Activated CD4-positive, alpha-beta memory T cell treated with anti-CD3 and anti-CD28 coated beads for 36 hours (primary cell): ENCODE results near the gene OVOL3. TPM values are rescaled to one million over a fixed set of nuclear protein-coding genes. Genes with fewer than 3 reads are reported as not detected.

Experiments
- CTCF ChIA-PET: fragments of 350-600 bp; sonication (Branson Sonifier 250); formaldehyde crosslinking; loops from one replicate; lab custom pipeline; 2021; ENCODE audit warnings: antibody characterized with exemption, inconsistent platforms; lab: Charles Lee
- POLR2A ChIA-PET: fragments of 350-600 bp; sonication (Branson Sonifier 250); formaldehyde crosslinking; loops from one replicate; lab custom pipeline; 2021; ENCODE audit warnings: antibody characterized with exemption; lab: Charles Lee
- DNase-seq: peaks from one replicate; pipeline ENCODE4 v3.0.0-alpha.2; 2020
- H3K27ac Mint-ChIP-seq: one replicate; pipeline ENCODE4 v1.8.0; 2021; ENCODE audit warnings: mixed read lengths
- H3K27me3 Mint-ChIP-seq: one replicate; pipeline ENCODE4 v1.8.0; 2021; ENCODE audit warnings: mixed read lengths
- H3K36me3 Mint-ChIP-seq: one replicate; pipeline ENCODE4 v1.8.0; 2021; ENCODE audit warnings: mixed read lengths
- H3K4me1 Mint-ChIP-seq: one replicate; pipeline ENCODE4 v1.8.0; 2021; ENCODE audit warnings: low read depth, mixed read lengths
- H3K4me3 Mint-ChIP-seq: one replicate; pipeline ENCODE4 v1.8.0; 2021; ENCODE audit warnings: mild to moderate bottlenecking, mixed read lengths
- H3K9me3 Mint-ChIP-seq: one replicate; pipeline ENCODE4 v1.8.0; 2021; ENCODE audit warnings: mixed read lengths
- intact Hi-C: fragments of 100-400 bp; cut with micrococcal nuclease; formaldehyde crosslinking; loops from one replicate; pipeline ENCODE4 v1.15.1; 2023
- total RNA-seq, 2 experiments: library from RNA; stranded (reverse); gene quantifications; one replicate each; pipeline ENCODE4 v1.2.3, GENCODE V29; 2021

OVOL3 gene
- total RNA-seq, 2 experiments from 2014 or later: not detected

DNA sequence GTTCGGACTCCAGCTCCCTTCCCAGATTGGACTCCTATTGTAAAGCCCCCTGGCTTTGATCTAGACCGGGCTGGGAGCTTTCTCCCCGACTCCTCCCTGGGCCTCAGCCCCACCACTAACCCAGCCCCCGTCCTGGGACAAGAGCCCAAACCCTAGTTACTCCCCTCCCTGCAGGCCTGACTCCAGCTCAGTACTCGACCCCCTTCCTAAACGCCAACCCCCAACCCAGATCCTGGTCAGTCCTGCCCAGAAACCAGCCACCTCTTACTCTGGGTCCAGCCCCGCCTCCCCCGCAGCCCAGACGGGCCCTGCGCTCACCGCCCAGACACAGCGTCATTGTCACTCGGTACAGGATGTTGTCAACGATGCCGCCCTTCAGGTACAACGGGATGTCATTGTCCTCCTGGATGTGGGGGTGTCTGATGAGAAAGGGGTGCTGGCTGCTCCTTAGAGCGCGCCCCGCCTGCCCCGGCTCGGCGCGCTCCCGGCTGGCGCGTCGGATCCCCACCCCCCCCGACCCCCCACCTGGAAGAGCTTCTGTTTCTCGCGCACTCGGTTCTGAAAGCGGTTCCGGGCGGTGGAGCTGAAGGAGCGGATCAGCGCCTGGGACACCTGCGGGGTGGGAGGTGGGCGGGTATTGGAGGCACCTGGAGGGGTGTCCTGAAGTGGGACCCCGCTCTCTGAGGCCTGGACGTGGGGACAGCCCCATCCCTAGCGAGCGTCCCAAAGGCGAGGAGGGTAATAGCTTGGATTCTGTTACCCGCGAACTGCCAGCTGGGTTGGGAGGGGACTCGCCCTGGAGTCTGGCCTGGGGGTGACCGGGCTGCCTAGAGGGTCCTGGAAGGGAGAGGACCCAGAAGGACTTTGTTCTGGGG lies 40.4 kb downstream of the OVOL3 start:
- Mint-ChIP-seq H3K4me1 (peaks cover 6% of the 10 kb centered on the region), H3K27me3 (no peaks in the 10 kb centered on the region), H3K27ac (no peak overlapping the region), H3K4me3 (no peak overlapping the region), H3K9me3 (no peaks in the 10 kb centered on the region), H3K36me3 (peaks cover 27% of the 10 kb centered on the region)
- DNase-seq: no peak
- ChIA-PET CTCF (no interaction called here), POLR2A (no interaction called here)
- intact Hi-C loops: no loop called here

DNA sequence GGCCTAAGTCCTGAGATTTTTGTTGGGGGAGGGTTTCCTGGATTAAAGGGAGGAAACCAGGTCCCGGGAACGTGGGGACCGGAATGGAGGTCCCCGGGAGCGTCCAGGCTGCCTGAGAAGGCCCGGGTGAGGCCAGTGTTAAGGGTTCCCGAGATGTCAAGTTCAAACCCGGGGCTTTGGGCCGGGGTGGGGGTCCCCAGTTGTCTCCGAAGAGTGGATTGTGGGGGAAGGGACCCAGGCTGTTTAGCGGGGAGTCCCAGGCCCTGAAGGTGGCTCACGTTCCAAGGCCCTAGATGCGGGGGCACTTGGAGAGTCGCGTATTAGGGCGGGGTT lies 41.0 kb downstream of the OVOL3 start:
- Mint-ChIP-seq H3K9me3 (no peaks in the 10 kb centered on the region), H3K27me3 (no peaks in the 10 kb centered on the region), H3K27ac (no peak overlapping the region), H3K36me3 (peaks cover 23% of the 10 kb centered on the region), H3K4me3 (no peak overlapping the region), H3K4me1 (peaks cover 6% of the 10 kb centered on the region)
- intact Hi-C loops: no loop called here
- ChIA-PET POLR2A (no interaction called here), CTCF (no interaction called here)
- no peak for DNase-seq

DNA sequence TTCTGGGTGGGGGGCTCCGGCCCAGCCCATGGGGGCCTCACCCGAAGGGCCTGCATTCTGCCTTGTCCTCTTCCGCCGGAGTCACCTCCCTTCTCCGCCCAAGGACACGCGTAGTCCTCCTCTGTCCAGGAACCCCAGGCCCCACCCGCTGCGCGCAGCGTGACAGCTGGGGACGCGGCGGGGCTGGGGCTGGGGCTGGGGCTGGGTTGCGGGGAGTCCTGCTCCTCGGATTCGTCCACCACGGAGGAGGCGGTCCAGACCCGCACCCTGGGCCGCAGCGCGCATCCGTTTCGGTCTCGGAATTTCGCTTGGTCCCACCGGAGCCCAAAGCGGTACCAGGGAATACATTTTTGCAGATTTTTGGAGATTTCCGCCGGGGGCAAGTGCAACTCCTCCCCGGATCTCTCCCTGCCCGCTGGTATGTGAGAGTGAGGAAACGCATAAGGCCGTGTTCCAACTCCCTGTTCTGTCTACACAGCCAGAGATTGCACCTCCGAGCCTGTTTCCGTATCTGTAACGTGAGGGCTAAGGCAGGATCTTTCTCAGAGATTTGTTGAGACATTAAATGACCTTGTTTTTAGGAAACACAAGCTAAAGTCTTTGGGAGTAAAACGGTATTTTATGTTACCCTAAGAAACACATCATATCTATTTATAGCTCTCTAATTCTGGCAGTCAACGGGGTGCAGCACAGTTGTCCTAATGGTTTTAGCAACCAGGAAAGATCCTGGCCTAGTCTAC lies 41.6 kb downstream of the OVOL3 start, which contains the start of gene COX7A1:
TSS of gene COX7A1 (minus strand) at position 96 of the 740 bp plus-strand sequence. CDS start at position 56, 40 bp downstream.
- CTCF ChIA-PET: interaction anchor here (2.3 kb wide), 1 partner anchor 25 kb away, joined by 9 read pairs; no protein-coding TSS in a partner anchor
- no peaks in the 10 kb centered on the region for H3K27me3 Mint-ChIP-seq
- peaks cover 6% of the 10 kb centered on the region for H3K4me1 Mint-ChIP-seq
- no peak for DNase-seq
- H3K4me3 Mint-ChIP-seq: no peak within 1 kb of the TSS
- H3K27ac Mint-ChIP-seq: no peak within 1 kb of the TSS
- intact Hi-C loops: no loop called here
- H3K9me3 Mint-ChIP-seq: no peaks in the 10 kb centered on the region
- POLR2A ChIA-PET: interaction anchor here (0.6 kb wide), 1 partner anchor 20 kb away, joined by 3 read pairs; no protein-coding TSS in a partner anchor
- H3K36me3 Mint-ChIP-seq: peaks cover 20% of the 10 kb centered on the region

DNA sequence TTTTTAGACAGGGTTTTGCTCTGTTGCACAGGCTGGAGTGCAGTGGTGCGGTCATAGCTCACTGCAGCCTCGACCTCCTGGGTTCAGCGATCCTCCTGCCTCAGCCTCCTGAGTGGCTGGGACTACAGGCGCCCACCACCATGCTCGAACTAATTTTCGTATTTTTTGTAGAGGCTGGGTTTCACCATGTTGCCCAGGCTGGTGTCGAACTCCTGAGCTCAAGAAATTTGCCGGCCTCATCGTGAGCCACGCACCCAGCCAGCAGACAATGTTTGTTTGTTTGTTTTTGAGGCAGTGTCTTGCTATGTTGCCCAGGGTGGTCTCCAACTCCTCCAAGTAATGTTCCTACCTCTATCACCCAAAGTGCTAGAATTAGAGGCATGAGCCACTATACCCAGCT lies 42.2 kb downstream of the OVOL3 start:
- H3K4me3 Mint-ChIP-seq: no peak overlapping the region
- intact Hi-C loops: no loop called here
- no peak overlapping the region for H3K27ac Mint-ChIP-seq
- ChIA-PET CTCF (interaction anchor here (2.3 kb wide), 1 partner anchor 25 kb away, joined by 9 read pairs; no protein-coding TSS in a partner anchor), POLR2A (interaction anchor here (0.6 kb wide), 1 partner anchor 20 kb away, joined by 3 read pairs; no protein-coding TSS in a partner anchor)
- peaks cover 6% of the 10 kb centered on the region for H3K4me1 Mint-ChIP-seq
- no peaks in the 10 kb centered on the region for H3K27me3 Mint-ChIP-seq
- H3K36me3 Mint-ChIP-seq: peaks cover 18% of the 10 kb centered on the region
- no peak for DNase-seq
- no peaks in the 10 kb centered on the region for H3K9me3 Mint-ChIP-seq

DNA sequence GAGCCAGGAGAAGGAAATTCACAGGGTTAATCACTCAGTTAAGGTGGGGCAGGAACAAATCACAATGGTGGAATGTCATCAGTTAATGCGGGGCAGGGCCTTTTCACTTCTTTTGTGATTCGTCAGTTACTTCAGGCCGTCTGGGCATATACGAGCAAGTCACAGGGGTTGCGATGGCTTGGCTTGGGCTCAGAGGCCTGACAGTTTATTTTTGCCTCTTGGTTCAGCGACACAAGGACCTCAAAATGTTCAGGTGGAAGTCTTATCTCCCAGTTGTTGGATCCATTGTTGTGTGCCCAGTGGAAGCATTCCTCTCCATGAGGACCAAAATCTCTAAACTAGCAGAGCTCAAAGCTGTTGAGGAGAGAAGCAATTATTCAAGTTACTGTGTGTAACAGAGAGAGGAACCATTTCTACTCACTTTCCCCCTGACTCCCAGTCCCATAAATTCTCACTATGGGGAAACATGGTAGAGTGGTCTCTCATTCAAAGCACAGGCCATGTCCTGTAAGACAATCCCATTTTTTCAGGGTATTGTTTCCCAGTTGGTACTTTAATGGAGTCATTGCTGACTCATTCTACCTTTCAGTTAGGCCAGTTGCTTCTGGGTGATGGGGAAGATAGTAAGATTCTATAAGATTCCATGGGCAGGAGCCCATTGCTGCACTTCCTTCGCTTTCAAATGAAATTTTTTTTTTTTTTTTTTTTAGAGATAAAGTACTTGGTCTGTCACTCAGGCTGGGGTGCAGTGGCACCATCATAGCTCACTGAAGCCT lies 50.1 kb downstream of the OVOL3 start:
- Mint-ChIP-seq H3K27me3 (no peaks in the 10 kb centered on the region), H3K36me3 (no peaks in the 10 kb centered on the region), H3K4me1 (peaks cover 2% of the 10 kb centered on the region), H3K9me3 (no peaks in the 10 kb centered on the region), H3K27ac (no peak overlapping the region), H3K4me3 (no peak overlapping the region)
- no peak for DNase-seq
- intact Hi-C loops: no loop called here
- POLR2A ChIA-PET: no interaction called here
- CTCF ChIA-PET: interaction anchor here (0.7 kb wide), 1 partner anchor 33 kb away, joined by 4 read pairs; no protein-coding TSS in a partner anchor

Other genes starting within 250 kb of the OVOL3 start
- gene APLP1, start 242.6 kb upstream of the OVOL3 start, total RNA-seq: 1 to 10 TPM; 1.2 to 2.6 TPM
- 10 to 100 TPM; 66.7 to 70.9 TPM for gene NFKBID, start 210.6 kb upstream of the OVOL3 start, total RNA-seq
- gene HCST, start 208.6 kb upstream of the OVOL3 start, total RNA-seq: 10 to 100 TPM; 50.7 to 52.9 TPM
- gene TYROBP, start 202.8 kb upstream of the OVOL3 start, total RNA-seq: not detected
- gene LRFN3, start 174.8 kb upstream of the OVOL3 start, total RNA-seq: 1 to 10 TPM; 8.7 to 9.1 TPM
- 10 to 100 TPM; 15.8 to 18.9 TPM for gene SDHAF1, start 116.0 kb upstream of the OVOL3 start, total RNA-seq
- gene SYNE4, start 102.3 kb upstream of the OVOL3 start, total RNA-seq: 1 to 10 TPM; 2.0 to 2.9 TPM
- gene ALKBH6, start 96.9 kb upstream of the OVOL3 start, total RNA-seq: 10 to 100 TPM; 40.9 to 44.7 TPM
- under 1 TPM; 0.12 to 0.44 TPM for gene CLIP3, start 78.3 kb upstream of the OVOL3 start, total RNA-seq
- gene THAP8, start 56.9 kb upstream of the OVOL3 start, total RNA-seq: 1 to 10 TPM; 2.1 to 2.2 TPM
- gene WDR62, start 56.2 kb upstream of the OVOL3 start, total RNA-seq: 10 to 100 TPM; 16.8 to 17.7 TPM
- gene POLR2I, start 3.7 kb downstream of the OVOL3 start, total RNA-seq: 10 to 100 TPM; 84.1 to 84.8 TPM
- 100 to 1,000 TPM; 134 to 137 TPM for gene TBCB, start 4.3 kb downstream of the OVOL3 start, total RNA-seq
- gene CAPNS1, start 28.9 kb downstream of the OVOL3 start, total RNA-seq: 100 to 1,000 TPM; 430 to 447 TPM
- gene COX7A1, start 41.3 kb downstream of the OVOL3 start, total RNA-seq: not detected
- 1 to 10 TPM; 2.2 to 2.3 TPM for gene ZNF565, start 103.5 kb downstream of the OVOL3 start, total RNA-seq
- gene ZNF146, start 104.0 kb downstream of the OVOL3 start, total RNA-seq: 10 to 100 TPM; 82.5 to 86.5 TPM